GM21515 (cell line): ENCODE results near the gene PDS5A.
"Not testable (repeated sequence)": the region's sequence is repeated elsewhere in the genome, so short reads cannot be mapped to it uniquely, and the experiment has no call there.

Source experiments
- ATAC-seq: cut with Tn5 transposase; IDR thresholded peaks from one replicate; pipeline ENCODE4 v1.9.1; 2021; ENCODE audit not compliant: unreplicated experiment

The PDS5A gene

DNA sequence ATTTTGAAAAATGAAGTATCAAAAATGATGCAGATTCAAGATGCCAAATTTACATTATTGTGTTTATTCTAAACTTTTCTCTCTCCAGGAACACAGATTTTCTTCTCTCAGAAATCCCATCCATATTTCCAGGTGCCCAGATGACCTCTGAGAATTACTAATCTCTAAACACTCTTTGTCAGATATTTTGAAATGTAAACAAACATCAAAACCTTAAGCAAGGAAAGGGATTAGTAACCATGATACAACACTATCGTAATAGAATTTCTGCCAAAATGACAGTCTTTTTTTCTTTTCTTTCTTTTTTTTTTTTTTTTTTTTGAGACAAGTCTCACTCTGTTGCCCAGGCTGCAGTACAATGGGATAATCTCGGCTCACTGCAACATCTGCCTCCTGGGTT is 76.7 kb downstream of the PDS5A start:
- ATAC-seq, result no peak

- no peak for ATAC-seq
Measured at GRCh38 chr4:39899291-39899690, 78.4 kb downstream of the PDS5A start.

- ATAC-seq, result no peak
Measured at GRCh38 chr4:39898015-39898414, 79.7 kb downstream of the PDS5A start.

GRCh38 chr4:39893693-39894072 is 84.0 kb downstream of the PDS5A start:
- no peak for ATAC-seq

- no peak for ATAC-seq
Measured at GRCh38 chr4:39892988-39893692, 84.6 kb downstream of the PDS5A start.

GRCh38 chr4:39889226-39889625 is 88.5 kb downstream of the PDS5A start:
- ATAC-seq, result no peak

DNA sequence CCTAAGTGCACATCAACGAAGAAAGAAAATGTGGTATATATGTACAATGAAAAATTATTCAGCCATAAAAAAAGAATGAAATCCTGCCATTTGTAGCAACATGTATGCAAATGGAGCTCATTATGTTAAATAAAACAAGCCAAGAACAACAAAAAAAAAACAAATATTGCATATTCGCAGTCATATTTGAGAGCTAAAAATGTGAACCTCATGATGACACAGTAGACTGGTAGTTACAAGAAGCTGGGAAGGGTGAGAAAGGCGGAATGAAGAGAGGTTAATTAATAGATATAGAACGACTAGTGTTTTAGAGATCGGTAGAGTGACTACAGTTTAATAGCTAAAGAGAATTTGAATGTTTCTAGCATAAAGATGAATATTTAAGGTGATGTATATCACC is 89.2 kb downstream of the PDS5A start:
- no peak for ATAC-seq

DNA sequence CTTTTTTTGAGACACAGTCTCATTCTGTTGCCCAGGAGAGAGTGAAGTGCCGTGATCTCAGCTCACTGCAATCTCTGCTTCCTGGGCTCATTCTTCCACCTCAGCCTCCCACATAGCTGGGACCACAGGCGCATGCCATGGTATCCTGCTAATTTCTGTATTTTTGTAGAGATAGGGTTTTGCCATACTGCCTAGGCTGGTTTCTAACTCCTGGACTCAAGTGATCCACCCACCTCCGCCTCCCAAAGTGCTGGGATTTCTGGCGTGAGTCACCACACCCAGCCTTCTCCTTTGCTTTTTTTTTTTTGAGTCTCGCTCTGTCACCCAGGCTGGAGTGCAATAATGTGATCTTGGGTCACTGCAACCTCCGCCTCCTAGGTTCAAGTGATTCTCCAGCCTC is 94.1 kb downstream of the PDS5A start:
- ATAC-seq, result no peak

GRCh38 chr4:39881789-39882188 is 95.9 kb downstream of the PDS5A start:
- ATAC-seq, result no peak

DNA sequence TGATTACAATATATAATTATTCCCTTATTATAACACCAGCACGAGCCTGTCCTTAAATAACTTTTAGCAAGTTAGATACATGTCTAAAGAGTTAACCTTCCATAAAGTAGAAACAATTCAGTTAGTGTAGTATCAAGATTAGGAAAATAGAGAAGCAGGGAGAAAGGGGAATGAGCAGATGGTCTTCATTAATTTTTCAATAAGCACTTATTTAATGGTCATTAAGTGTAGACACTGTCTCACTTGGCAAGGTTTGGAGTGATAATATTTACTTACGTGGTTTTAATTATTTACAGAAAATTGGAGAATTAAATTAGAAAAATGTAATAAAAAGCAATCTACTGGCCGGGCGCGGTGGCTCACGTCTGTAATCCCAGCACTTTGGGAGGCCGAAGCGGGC is 99.7 kb downstream of the PDS5A start:
- no peak for ATAC-seq

- ATAC-seq, result no peak
Measured at GRCh38 chr4:39873823-39874222, 103.9 kb downstream of the PDS5A start.

DNA sequence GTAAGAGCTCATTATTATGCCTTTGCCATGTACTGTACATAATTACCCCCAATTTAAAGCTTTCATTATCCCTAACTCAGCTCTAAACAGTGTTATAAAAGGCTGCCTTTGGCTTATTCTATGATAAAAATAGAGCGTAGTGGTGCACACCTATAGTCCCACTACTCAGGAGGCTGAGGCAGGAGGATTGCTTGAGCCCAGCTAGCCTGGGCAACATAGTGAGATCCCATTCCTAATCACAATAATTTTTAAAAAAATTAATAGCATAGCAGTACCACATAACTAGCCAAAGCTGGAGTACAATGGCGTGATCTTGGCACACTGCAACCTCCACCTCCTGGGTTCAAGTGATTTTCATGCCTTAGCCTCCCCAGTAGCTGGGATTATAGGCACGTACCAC is 112.4 kb downstream of the PDS5A start:
- ATAC-seq, result no peak

DNA sequence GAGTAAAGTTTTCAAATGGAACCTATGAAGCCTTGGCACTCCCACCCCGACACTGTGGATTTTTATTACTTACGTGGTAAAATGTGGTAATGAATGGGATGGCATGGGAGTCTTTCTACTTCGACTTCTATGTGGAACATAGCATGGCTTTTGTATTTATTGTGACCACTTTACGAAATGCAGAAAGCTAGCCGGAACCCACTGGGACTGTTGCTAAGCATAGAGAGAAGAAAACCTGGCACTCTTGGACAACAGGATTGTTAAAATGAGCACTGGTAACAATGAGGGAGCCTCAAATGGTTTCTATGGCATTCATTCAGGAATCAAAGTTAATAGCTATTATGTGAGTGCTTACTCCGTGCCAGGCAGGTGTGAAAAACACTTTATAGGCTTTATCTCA is 113.3 kb downstream of the PDS5A start:
- ATAC-seq, result no peak

DNA sequence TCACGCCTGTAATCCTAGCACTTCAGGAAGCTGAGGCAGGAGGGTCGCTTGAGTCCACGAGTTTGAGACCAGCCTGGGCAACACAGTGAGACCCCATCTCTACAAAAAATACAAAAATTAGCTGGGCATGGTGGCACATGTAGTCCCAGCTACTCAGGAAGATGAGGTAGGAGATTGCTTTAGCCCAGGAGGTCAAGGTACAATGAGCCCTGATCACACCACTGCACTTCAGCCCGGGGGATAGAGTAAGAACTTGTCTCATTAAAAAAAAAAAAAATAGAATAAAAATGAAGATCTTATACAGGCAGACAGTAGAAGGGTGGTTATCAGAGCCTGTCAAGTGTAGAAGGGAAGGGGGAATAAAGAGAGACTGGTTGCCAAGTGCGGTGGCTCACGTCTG is 116.9 kb downstream of the PDS5A start:
- no peak for ATAC-seq

GRCh38 chr4:39855909-39856512 is 121.7 kb downstream of the PDS5A start:
- ATAC-seq, result no peak

DNA sequence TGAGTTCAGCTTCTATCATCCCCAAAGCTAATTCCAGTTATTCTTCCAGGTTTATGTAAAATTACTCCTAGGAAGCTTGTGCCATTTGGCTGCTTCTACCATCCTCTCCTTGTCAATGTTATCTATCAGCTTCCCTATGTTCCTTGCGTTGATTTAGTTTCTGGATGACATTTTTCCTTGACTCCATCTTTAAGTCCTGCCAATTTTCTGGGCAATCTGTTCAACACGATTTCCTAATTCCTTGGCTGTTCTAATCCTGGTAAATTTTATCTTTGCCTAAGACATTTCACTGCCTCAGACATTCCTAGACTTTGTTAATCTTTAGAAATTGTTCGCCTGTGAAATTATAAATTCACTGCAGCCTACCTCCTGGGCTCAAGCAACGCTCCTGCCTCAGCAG is 125.1 kb downstream of the PDS5A start:
- ATAC-seq, result no peak

DNA sequence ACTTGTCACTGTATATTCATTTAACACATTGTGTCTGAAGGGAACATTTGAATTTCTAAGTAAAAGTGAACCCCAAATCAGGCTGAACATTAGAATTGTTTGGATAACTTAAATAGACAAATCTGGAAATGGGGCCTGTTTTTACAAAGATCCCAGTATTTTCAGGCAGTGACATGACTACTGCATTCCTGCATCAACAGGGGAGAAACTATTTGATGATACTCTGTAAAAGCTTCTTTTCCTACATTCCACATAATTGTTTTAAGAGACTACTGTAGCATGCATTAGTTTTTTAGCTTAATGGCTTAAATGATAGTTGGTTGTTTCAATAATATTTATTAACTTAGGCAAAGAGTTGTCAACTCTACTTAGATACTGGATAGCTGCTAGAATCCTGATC is 127.0 kb downstream of the PDS5A start:
- no peak for ATAC-seq

DNA sequence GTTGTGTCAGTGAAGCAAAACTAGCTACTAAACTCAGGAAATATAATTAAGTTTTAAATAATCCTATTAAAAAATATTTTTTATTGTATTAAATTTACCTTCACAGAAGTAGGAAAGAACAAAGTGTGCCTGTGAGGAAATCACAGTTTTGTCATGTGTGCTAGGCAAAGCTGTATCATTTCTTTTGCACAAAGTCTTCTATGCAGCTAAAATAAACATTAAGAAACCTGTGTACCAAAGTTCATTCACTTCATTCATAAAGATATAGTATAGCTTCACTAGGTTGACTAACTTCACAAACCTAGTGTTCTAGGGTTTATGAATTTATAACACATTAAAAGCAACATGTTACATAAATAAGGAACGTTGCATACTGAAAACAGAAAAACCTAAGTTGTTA is 131.0 kb downstream of the PDS5A start:
- ATAC-seq, result no peak

- no peak for ATAC-seq
Measured at GRCh38 chr4:39846120-39846519, 131.6 kb downstream of the PDS5A start.

- no peak for ATAC-seq
Measured at GRCh38 chr4:39841894-39842293, 135.8 kb downstream of the PDS5A start.

GRCh38 chr4:39840516-39840915 is 137.2 kb downstream of the PDS5A start:
- not testable (repeated sequence) for ATAC-seq

GRCh38 chr4:39840027-39840426 is 137.7 kb downstream of the PDS5A start:
- ATAC-seq, result no peak

DNA sequence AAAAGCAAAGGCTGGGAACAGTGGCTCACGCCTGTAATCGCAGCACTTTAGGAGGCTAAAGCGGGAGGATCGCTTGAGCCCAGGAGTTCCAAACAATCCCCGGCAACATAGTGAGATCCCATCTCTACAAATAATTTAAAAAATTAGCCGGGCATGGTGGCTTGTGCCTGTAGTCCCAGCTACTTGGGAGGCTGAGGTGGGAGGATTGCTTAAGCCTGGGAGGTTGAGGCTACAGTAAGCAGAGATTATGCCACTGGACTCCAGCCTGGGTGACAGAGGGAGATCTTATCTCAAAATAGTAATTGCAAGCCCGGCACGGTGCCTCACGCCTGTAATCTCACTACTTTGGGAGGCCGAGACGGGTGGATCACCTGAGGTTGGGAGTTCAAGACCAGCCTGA is 139.3 kb downstream of the PDS5A start:
- ATAC-seq, result not testable (repeated sequence)
